Smooth muscle cell (in vitro differentiated cells): Measurements from ENCODE around the gene CHD2. TPM values are rescaled to one million over a fixed set of nuclear protein-coding genes. Genes with fewer than 3 reads are reported as not detected.

ENCODE experiments used
- DNase-seq: peaks from one replicate; lab custom pipeline; 2025; ENCODE audit not compliant: unreplicated experiment; lab: John Stamatoyannopoulos, UW
- H2AFZ ChIP-seq: fragments of 200-600 bp; sonication (generic); 2 replicates; pipeline ENCODE4 v1.6.0; 2016; ENCODE audit warnings: antibody characterized with exemption, low read depth, mild to moderate bottlenecking
- H3F3A ChIP-seq: fragments of 200-600 bp; sonication (generic); 2 replicates; pipeline ENCODE4 v1.6.0; 2017; ENCODE audit warnings: antibody characterized with exemption, low read depth
- H3K27ac ChIP-seq: fragments of 200-600 bp; sonication (generic); 2 replicates; pipeline ENCODE4 v1.5.1; 2016; ENCODE audit warnings: low read depth, mild to moderate bottlenecking
- H3K27me3 ChIP-seq: fragments of 200-600 bp; sonication (generic); 2 replicates; pipeline ENCODE4 v1.6.1; 2016; ENCODE audit warnings: low read depth, mild to moderate bottlenecking
- H3K36me3 ChIP-seq: fragments of 200-600 bp; sonication (generic); 2 replicates; pipeline ENCODE4 v1.5.1; 2016; ENCODE audit warnings: low read depth
- H3K4me1 ChIP-seq: fragments of 200-600 bp; sonication (generic); 2 replicates; pipeline ENCODE4 v1.5.1; 2016; ENCODE audit warnings: low read depth
- H3K4me2 ChIP-seq: fragments of 200-600 bp; sonication (generic); 2 replicates; pipeline ENCODE4 v1.6.0; 2016; ENCODE audit warnings: mild to moderate bottlenecking
- H3K4me3 ChIP-seq: fragments of 200-600 bp; sonication (generic); 2 replicates; pipeline ENCODE4 v1.5.1; 2016; ENCODE audit warnings: mild to moderate bottlenecking
- H3K79me2 ChIP-seq: fragments of 200-600 bp; sonication (generic); 2 replicates; pipeline ENCODE4 v1.6.0; 2016; ENCODE audit warnings: low read depth, mild to moderate bottlenecking
- H3K9ac ChIP-seq: fragments of 200-600 bp; sonication (generic); 2 replicates; pipeline ENCODE4 v1.6.0; 2016; ENCODE audit warnings: low read depth
- H3K9me3 ChIP-seq: fragments of 200-600 bp; sonication (generic); replicated peaks from 2 replicates; pipeline ENCODE4 v1.5.1; 2016; ENCODE audit warnings: low read depth
- H4K20me1 ChIP-seq: fragments of 200-600 bp; sonication (generic); 2 replicates; pipeline ENCODE4 v1.6.0; 2016; ENCODE audit warnings: low read depth
- CTCF ChIP-seq: fragments of 200-600 bp; sonication (generic); IDR thresholded peaks from 2 replicates; pipeline ENCODE4 v1.5.1; 2017; ENCODE audit warnings: borderline replicate concordance, mild to moderate bottlenecking, antibody characterized with exemption; ENCODE audit not compliant: insufficient read depth, poor library complexity, severe bottlenecking
- WGBS: methylation state at CpG from one replicate; pipeline ENCODE4 v1.1.7; 2016; ENCODE audit warnings: low lambda C conversion rate; 5-methylcytosine and 5-hydroxymethylcytosine counted together
- polyA plus RNA-seq: library from polyadenylated mRNA; unstranded; fragments of >200 nt; fragmentation: Nextera tagmentation; extraction: Ambion mirVana; gene quantifications from 2 replicates; pipeline ENCODE4 v1.2.1, GENCODE V29; 2016
- total RNA-seq: library from RNA; depleted of rRNA; stranded (reverse); fragments of >200 nt; gene quantifications from 2 replicates; pipeline ENCODE4 v1.2.3, GENCODE V29; 2014

Gene CHD2
- total and polyA plus RNA-seq, 2 experiments from 2014 or later, result 64.4 to 99.2 TPM

DNA sequence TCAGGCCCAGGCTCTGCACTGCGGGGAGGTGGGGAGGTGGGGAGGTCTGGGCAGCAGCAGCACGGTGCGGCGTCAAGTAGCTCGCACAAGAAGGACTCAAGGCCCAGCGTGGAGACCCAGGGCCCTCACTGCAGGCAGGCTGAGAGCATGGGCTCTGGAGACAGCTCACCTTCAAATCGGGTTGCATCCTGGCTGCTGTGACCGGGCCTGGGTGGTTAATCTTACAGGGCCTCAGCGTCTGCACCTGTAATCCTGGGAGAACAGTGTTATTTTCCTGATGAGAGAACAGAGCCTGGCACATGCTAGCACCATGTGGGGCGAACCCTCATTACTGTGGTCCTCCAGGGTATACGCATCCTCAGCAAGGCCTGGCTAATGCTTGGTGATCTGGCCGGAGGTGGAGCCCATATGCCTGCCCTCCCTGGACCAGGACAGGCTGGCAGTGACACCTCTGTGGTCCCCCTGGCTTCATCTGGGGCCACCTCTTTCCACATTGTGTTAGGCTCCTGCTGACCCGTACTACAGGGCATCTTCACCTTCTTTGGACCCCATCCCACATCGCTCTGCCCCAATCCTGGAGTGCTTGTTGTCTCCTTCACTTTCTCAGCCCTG is 133.4 kb downstream of the CHD2 start:
- Histone ChIP-seq H3K4me2 (no peak overlapping the region), H3K9me3 (no peaks in the 10 kb centered on the region), H3K4me3 (no peak overlapping the region), H3K27me3 (no peaks in the 10 kb centered on the region), H3K79me2 (no peaks in the 10 kb centered on the region), H2AFZ (no peak overlapping the region), H3F3A (no peaks in the 10 kb centered on the region), H4K20me1 (peaks cover 11% of the 10 kb centered on the region), H3K36me3 (no peaks in the 10 kb centered on the region), H3K27ac (no peak overlapping the region), H3K4me1 (peaks cover 8% of the 10 kb centered on the region), H3K9ac (no peak overlapping the region)
- DNase-seq, result no peak
- no peak for TF ChIP-seq CTCF
- 90% methylated on average over 10 of the region's 14 CpGs for WGBS

GRCh38 chr15:93034512-93034911 is 134.4 kb downstream of the CHD2 start:
- peaks cover 2% of the 10 kb centered on the region for H4K20me1 ChIP-seq
- no peaks in the 10 kb centered on the region for H3K36me3 ChIP-seq
- DNase-seq, result no peak
- H3K79me2 ChIP-seq, result no peaks in the 10 kb centered on the region
- WGBS, result 90% methylated on average over 7 of the region's 7 CpGs
- H3F3A ChIP-seq, result no peaks in the 10 kb centered on the region
- H3K4me1 ChIP-seq, result peaks cover 8% of the 10 kb centered on the region
- TF ChIP-seq CTCF, result no peak
- H2AFZ ChIP-seq, result no peak overlapping the region
- no peak overlapping the region for H3K9ac ChIP-seq
- no peaks in the 10 kb centered on the region for H3K27me3 ChIP-seq
- H3K4me2 ChIP-seq, result no peak overlapping the region
- no peak overlapping the region for H3K4me3 ChIP-seq
- H3K27ac ChIP-seq, result no peak overlapping the region
- no peaks in the 10 kb centered on the region for H3K9me3 ChIP-seq

DNA sequence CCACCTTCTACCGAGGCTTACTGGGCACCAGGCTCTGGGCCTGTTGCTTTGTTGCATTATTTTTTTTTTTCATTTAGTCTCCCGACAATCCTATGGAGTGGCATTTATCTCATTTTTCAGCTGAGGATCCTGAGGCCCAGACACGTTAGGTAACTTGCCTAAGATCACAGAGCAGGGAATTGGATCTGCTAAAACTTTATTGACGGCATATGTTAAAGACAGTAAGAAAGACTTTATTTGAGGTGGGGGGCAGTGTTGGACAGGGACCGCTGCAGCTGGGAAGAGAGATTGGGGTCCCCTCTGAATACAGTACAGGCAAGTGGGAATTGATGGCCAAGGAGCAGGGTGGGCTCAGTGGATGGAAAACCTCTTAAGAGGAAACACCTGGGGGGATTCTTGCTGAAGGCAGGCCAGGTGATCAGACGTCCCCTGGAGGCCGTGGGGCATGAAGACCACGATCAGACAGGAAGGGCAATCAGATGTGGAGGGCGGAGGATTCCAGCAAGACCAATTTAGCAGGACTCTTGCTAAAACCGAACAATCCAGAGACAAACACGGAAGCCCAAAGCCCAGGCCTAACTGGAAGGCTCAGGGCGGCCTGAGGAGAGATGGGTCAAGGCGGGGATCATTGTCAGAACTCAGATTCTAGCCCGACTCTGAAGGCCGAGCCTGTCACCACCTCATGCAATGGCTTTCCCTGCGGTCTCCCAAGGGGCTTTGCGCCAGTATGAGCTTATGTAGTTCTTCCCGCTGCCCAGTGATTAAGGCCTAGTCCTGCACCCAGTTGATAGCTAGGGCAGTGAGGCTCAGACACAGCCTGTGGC is 135.2 kb downstream of the CHD2 start:
- WGBS, result 87% methylated on average over 17 of the region's 18 CpGs
- H4K20me1 ChIP-seq, result no peaks in the 10 kb centered on the region
- H3K4me1 ChIP-seq, result peaks cover 8% of the 10 kb centered on the region
- TF ChIP-seq CTCF, result no peak
- H3K4me3 ChIP-seq, result no peak overlapping the region
- no peak overlapping the region for H3K4me2 ChIP-seq
- no peaks in the 10 kb centered on the region for H3K27me3 ChIP-seq
- no peak overlapping the region for H3K9ac ChIP-seq
- H3K36me3 ChIP-seq, result no peaks in the 10 kb centered on the region
- H3F3A ChIP-seq, result no peaks in the 10 kb centered on the region
- no peaks in the 10 kb centered on the region for H3K9me3 ChIP-seq
- H3K27ac ChIP-seq, result no peak overlapping the region
- H3K79me2 ChIP-seq, result no peaks in the 10 kb centered on the region
- DNase-seq, result no peak
- H2AFZ ChIP-seq, result no peak overlapping the region
